Activated T-cell treated with anti-CD3 and anti-CD28 coated beads, Interleukin-2, amount 50 U/mL, for 72 hours (primary cell): ENCODE results near the gene SNTN. TPM values are rescaled to one million over a fixed set of nuclear protein-coding genes. Genes with fewer than 3 reads are reported as not detected.
"Not testable (repeated sequence)": the region's sequence is repeated elsewhere in the genome, so short reads cannot be mapped to it uniquely, and the experiment has no call there.

ENCODE experiments used
- ATAC-seq, 2 donors: fragments of 150-1000 bp; cut with Tn5 transposase; replicated peaks in 1 of 2; 2 replicates each; pipeline ENCODE4 v1.10.0; 2021; ENCODE audit warnings: moderate library complexity in 2 of 2, mild to moderate bottlenecking in 1 of 2
- DNase-seq, 2 donors: peaks; one replicate each; pipeline ENCODE4 v3.0.0; 2021 to 2022; ENCODE audit warnings: mixed read lengths in 1 of 2
- H3K27ac Mint-ChIP-seq: one replicate; pipeline ENCODE4 v1.8.0; 2022; ENCODE audit warnings: mild to moderate bottlenecking, moderate library complexity, mixed read lengths
- H3K27me3 Mint-ChIP-seq: one replicate; pipeline ENCODE4 v1.8.0; 2022; ENCODE audit warnings: low read depth, mixed read lengths
- H3K36me3 Mint-ChIP-seq, 2 donors: one replicate each; pipeline ENCODE4 v1.8.0; 2022; ENCODE audit warnings: mixed read lengths in 2 of 2, mild to moderate bottlenecking in 1 of 2; ENCODE audit not compliant: insufficient read depth in 2 of 2
- H3K4me1 Mint-ChIP-seq: one replicate; pipeline ENCODE4 v1.8.0; 2022; ENCODE audit warnings: low read depth, mixed read lengths
- H3K4me3 Mint-ChIP-seq, 2 donors: one replicate each; pipeline ENCODE4 v1.8.0; 2022; ENCODE audit warnings: mild to moderate bottlenecking in 2 of 2, mixed read lengths in 2 of 2, moderate library complexity in 2 of 2
- H3K9me3 Mint-ChIP-seq, 2 donors: one replicate each; pipeline ENCODE4 v1.8.0; 2022; ENCODE audit warnings: mixed read lengths in 2 of 2
- total RNA-seq, 2 donors: library from RNA; stranded (reverse); gene quantifications; one replicate each; pipeline ENCODE4 v1.2.3, GENCODE V29; 2022

The SNTN gene
- total RNA-seq, 2 donors from 2014 or later, result not detected

GRCh38 chr3:63644928-63645781, 7.3 kb upstream of the SNTN start:
- not testable (repeated sequence) for ATAC-seq, H3K27me3 Mint-ChIP-seq, H3K4me3 Mint-ChIP-seq, DNase-seq, H3K36me3 Mint-ChIP-seq, H3K4me1 Mint-ChIP-seq, H3K27ac Mint-ChIP-seq
- peaks cover 4 to 18% of the 10 kb centered on the region in 2 donors for H3K9me3 Mint-ChIP-seq

GRCh38 chr3:63654211-63654610, 1.7 kb downstream of the SNTN start:
- Mint-ChIP-seq H3K27me3 (no peaks in the 10 kb centered on the region), H3K9me3 (peaks cover 0 to 8% of the 10 kb centered on the region in 2 donors), H3K4me1 (no peaks in the 10 kb centered on the region), H3K4me3 (no peak overlapping the region), H3K27ac (no peak overlapping the region), H3K36me3 (no peaks in the 10 kb centered on the region)
- DNase-seq, result no peak
- no peak for ATAC-seq

GRCh38 chr3:63654931-63655330, 2.5 kb downstream of the SNTN start:
- no peak overlapping the region for H3K4me3 Mint-ChIP-seq
- H3K9me3 Mint-ChIP-seq, result peaks cover 0 to 8% of the 10 kb centered on the region in 2 donors
- H3K4me1 Mint-ChIP-seq, result no peaks in the 10 kb centered on the region
- no peaks in the 10 kb centered on the region for H3K27me3 Mint-ChIP-seq
- no peaks in the 10 kb centered on the region for H3K36me3 Mint-ChIP-seq
- H3K27ac Mint-ChIP-seq, result no peak overlapping the region
- no peak for ATAC-seq
- DNase-seq, result no peak

- Mint-ChIP-seq H3K4me3 (no peak overlapping the region), H3K9me3 (peaks cover 0 to 8% of the 10 kb centered on the region in 2 donors), H3K27ac (no peak overlapping the region), H3K4me1 (no peaks in the 10 kb centered on the region), H3K27me3 (no peaks in the 10 kb centered on the region), H3K36me3 (no peaks in the 10 kb centered on the region)
- no peak for ATAC-seq
- DNase-seq, result no peak
Observed at GRCh38 chr3:63655519-63655918, 3.0 kb downstream of the SNTN start.

GRCh38 chr3:63656786-63657185, 4.3 kb downstream of the SNTN start:
- no peak overlapping the region for H3K4me3 Mint-ChIP-seq
- H3K9me3 Mint-ChIP-seq, result peaks cover 0 to 7% of the 10 kb centered on the region in 2 donors
- no peaks in the 10 kb centered on the region for H3K4me1 Mint-ChIP-seq
- DNase-seq (no peak), ATAC-seq (no peak)
- H3K27ac Mint-ChIP-seq, result no peak overlapping the region
- H3K36me3 Mint-ChIP-seq, result no peaks in the 10 kb centered on the region
- no peaks in the 10 kb centered on the region for H3K27me3 Mint-ChIP-seq

- H3K27ac Mint-ChIP-seq, result no peak overlapping the region
- no peaks in the 10 kb centered on the region for H3K27me3 Mint-ChIP-seq
- DNase-seq (no peak), ATAC-seq (no peak)
- H3K4me3 Mint-ChIP-seq, result no peak overlapping the region
- no peaks in the 10 kb centered on the region for H3K4me1 Mint-ChIP-seq
- no peaks in the 10 kb centered on the region for H3K9me3 Mint-ChIP-seq
- no peaks in the 10 kb centered on the region for H3K36me3 Mint-ChIP-seq
Observed at GRCh38 chr3:63661242-63661641, 8.8 kb downstream of the SNTN start.

GRCh38 chr3:63662011-63662410, 9.5 kb downstream of the SNTN start:
- H3K36me3 Mint-ChIP-seq, result no peaks in the 10 kb centered on the region
- H3K4me1 Mint-ChIP-seq, result no peaks in the 10 kb centered on the region
- no peak overlapping the region for H3K27ac Mint-ChIP-seq
- DNase-seq (no peak), ATAC-seq (no peak)
- H3K4me3 Mint-ChIP-seq, result no peak overlapping the region
- no peaks in the 10 kb centered on the region for H3K27me3 Mint-ChIP-seq
- no peaks in the 10 kb centered on the region for H3K9me3 Mint-ChIP-seq

- no peaks in the 10 kb centered on the region for H3K36me3 Mint-ChIP-seq
- DNase-seq (no peak), ATAC-seq (no peak)
- H3K9me3 Mint-ChIP-seq, result no peaks in the 10 kb centered on the region
- H3K27ac Mint-ChIP-seq, result no peak overlapping the region
- no peaks in the 10 kb centered on the region for H3K27me3 Mint-ChIP-seq
- H3K4me3 Mint-ChIP-seq, result no peak overlapping the region
- H3K4me1 Mint-ChIP-seq, result no peaks in the 10 kb centered on the region
Observed at GRCh38 chr3:63662500-63662899, 10.0 kb downstream of the SNTN start.

GRCh38 chr3:63670544-63670943, 18.1 kb downstream of the SNTN start:
- peaks cover 0 to 3% of the 10 kb centered on the region in 2 donors for H3K9me3 Mint-ChIP-seq
- DNase-seq (no peak), ATAC-seq (no peak)
- H3K4me1 Mint-ChIP-seq, result no peaks in the 10 kb centered on the region
- no peaks in the 10 kb centered on the region for H3K27me3 Mint-ChIP-seq
- H3K4me3 Mint-ChIP-seq, result no peak overlapping the region
- H3K36me3 Mint-ChIP-seq, result no peaks in the 10 kb centered on the region
- no peak overlapping the region for H3K27ac Mint-ChIP-seq

GRCh38 chr3:63673111-63673510, 20.6 kb downstream of the SNTN start:
- no peak overlapping the region for H3K4me3 Mint-ChIP-seq
- H3K36me3 Mint-ChIP-seq, result no peaks in the 10 kb centered on the region
- DNase-seq (no peak), ATAC-seq (no peak)
- H3K9me3 Mint-ChIP-seq, result peaks cover 0 to 5% of the 10 kb centered on the region in 2 donors
- H3K27me3 Mint-ChIP-seq, result no peaks in the 10 kb centered on the region
- H3K27ac Mint-ChIP-seq, result no peak overlapping the region
- no peaks in the 10 kb centered on the region for H3K4me1 Mint-ChIP-seq

- ATAC-seq (no peak), DNase-seq (no peak)
- no peaks in the 10 kb centered on the region for H3K27me3 Mint-ChIP-seq
- H3K36me3 Mint-ChIP-seq, result no peaks in the 10 kb centered on the region
- peaks cover 0 to 5% of the 10 kb centered on the region in 2 donors for H3K9me3 Mint-ChIP-seq
- no peak overlapping the region for H3K27ac Mint-ChIP-seq
- no peaks in the 10 kb centered on the region for H3K4me1 Mint-ChIP-seq
- no peak overlapping the region for H3K4me3 Mint-ChIP-seq
Observed at GRCh38 chr3:63674586-63674985, 22.1 kb downstream of the SNTN start.

- Mint-ChIP-seq H3K36me3 (no peaks in the 10 kb centered on the region), H3K27me3 (no peaks in the 10 kb centered on the region), H3K4me1 (no peaks in the 10 kb centered on the region), H3K27ac (no peak overlapping the region), H3K4me3 (no peak overlapping the region), H3K9me3 (peaks cover 0 to 4% of the 10 kb centered on the region in 2 donors)
- DNase-seq, result no peak
- ATAC-seq, result no peak
Observed at GRCh38 chr3:63679186-63679585, 26.7 kb downstream of the SNTN start.

- peaks cover 0 to 1% of the 10 kb centered on the region in 2 donors for H3K9me3 Mint-ChIP-seq
- H3K27me3 Mint-ChIP-seq, result no peaks in the 10 kb centered on the region
- ATAC-seq (no peak), DNase-seq (no peak)
- H3K36me3 Mint-ChIP-seq, result no peaks in the 10 kb centered on the region
- no peak overlapping the region for H3K27ac Mint-ChIP-seq
- no peaks in the 10 kb centered on the region for H3K4me1 Mint-ChIP-seq
- H3K4me3 Mint-ChIP-seq, result no peak overlapping the region
Observed at GRCh38 chr3:63684081-63684480, 31.6 kb downstream of the SNTN start.

GRCh38 chr3:63685340-63685739, 32.9 kb downstream of the SNTN start:
- peaks cover 0 to 1% of the 10 kb centered on the region in 2 donors for H3K9me3 Mint-ChIP-seq
- no peak overlapping the region for H3K27ac Mint-ChIP-seq
- H3K27me3 Mint-ChIP-seq, result no peaks in the 10 kb centered on the region
- DNase-seq (no peak), ATAC-seq (no peak)
- no peaks in the 10 kb centered on the region for H3K36me3 Mint-ChIP-seq
- H3K4me3 Mint-ChIP-seq, result no peak overlapping the region
- H3K4me1 Mint-ChIP-seq, result no peaks in the 10 kb centered on the region
